Nephron (organoid): ENCODE data around the gene ZSCAN12.

ENCODE experiments used
- H3K27ac Mint-ChIP-seq, 3 experiments: 2 replicates each; pipeline ENCODE4 v1.8.0; 2020; ENCODE audit warnings: mixed read lengths in 3 of 3, mild to moderate bottlenecking in 2 of 3, moderate library complexity in 1 of 3
- H3K27me3 Mint-ChIP-seq: 2 replicates; pipeline ENCODE4 v1.8.0; 2021; ENCODE audit warnings: low read depth, mild to moderate bottlenecking, moderate library complexity, mixed read lengths
- H3K36me3 Mint-ChIP-seq: 2 replicates; pipeline ENCODE4 v1.8.0; 2020; ENCODE audit warnings: low read depth, mixed read lengths
- H3K4me1 Mint-ChIP-seq: 2 replicates; pipeline ENCODE4 v1.8.0; 2020; ENCODE audit warnings: mixed read lengths
- H3K4me3 Mint-ChIP-seq, 3 experiments: 2 replicates each; pipeline ENCODE4 v1.8.0; 2020; ENCODE audit warnings: mild to moderate bottlenecking in 3 of 3, mixed read lengths in 3 of 3, moderate library complexity in 2 of 3
- H3K9me3 Mint-ChIP-seq: 2 replicates; pipeline ENCODE4 v1.8.0; 2020; ENCODE audit warnings: mixed read lengths
- CTCF ChIP-seq, 3 experiments: fragments of 200-600 bp; sonication (generic); IDR thresholded peaks; one replicate each; pipeline ENCODE4 v1.5.0; 2021; ENCODE audit warnings: antibody characterized with exemption in 3 of 3; ENCODE audit not compliant: unreplicated experiment in 3 of 3

ZSCAN12 gene

GRCh38 chr6:28402197-28402596 lies 2.6 kb upstream of the ZSCAN12 start:
- TF ChIP-seq CTCF (IDR thresholded peaks at IDR 0.05; ENCODE audit: unreplicated experiment in 3 of 3): no peak
- Mint-ChIP-seq H3K36me3 (peaks cover 13% of the 10 kb centered on the region), H3K4me3 (peak overlapping the region; percentile 7 to 48 (median 26)), H3K9me3 (no peaks in the 10 kb centered on the region), H3K27ac (no peak overlapping the region), H3K27me3 (peaks cover 14% of the 10 kb centered on the region), H3K4me1 (peaks cover 13% of the 10 kb centered on the region)

GRCh38 chr6:28401172-28401571 lies 1.6 kb upstream of the ZSCAN12 start:
- TF ChIP-seq CTCF (IDR thresholded peaks at IDR 0.05; ENCODE audit: unreplicated experiment in 3 of 3): no peak
- H3K36me3 Mint-ChIP-seq: peaks cover 23% of the 10 kb centered on the region
- peaks cover 23% of the 10 kb centered on the region for H3K4me1 Mint-ChIP-seq
- no peaks in the 10 kb centered on the region for H3K9me3 Mint-ChIP-seq
- H3K27me3 Mint-ChIP-seq: peaks cover 14% of the 10 kb centered on the region
- peak overlapping the region in 2 of 3 experiments; percentile 43 to 44 for H3K27ac Mint-ChIP-seq
- peak overlapping the region; percentile 61 to 80 (median 71) for H3K4me3 Mint-ChIP-seq

- Mint-ChIP-seq H3K9me3 (no peaks in the 10 kb centered on the region), H3K4me3 (peak overlapping the region; percentile 95 to 98 (median 97)), H3K36me3 (peaks cover 33% of the 10 kb centered on the region), H3K27me3 (peaks cover 14% of the 10 kb centered on the region), H3K27ac (peak overlapping the region; percentile 95 to 99 (median 96)), H3K4me1 (peaks cover 32% of the 10 kb centered on the region)
- no peak for TF ChIP-seq CTCF (IDR thresholded peaks at IDR 0.05; ENCODE audit: unreplicated experiment in 3 of 3)
These were observed 540 bp upstream of the ZSCAN12 start for GRCh38 chr6:28400122-28400451.

- H3K27me3 Mint-ChIP-seq: no peaks in the 10 kb centered on the region
- H3K9me3 Mint-ChIP-seq: no peaks in the 10 kb centered on the region
- no peak for TF ChIP-seq CTCF (IDR thresholded peaks at IDR 0.05; ENCODE audit: unreplicated experiment in 3 of 3)
- peak overlapping the region in 1 of 3 experiments; percentile 41 for H3K4me3 Mint-ChIP-seq
- H3K36me3 Mint-ChIP-seq: peaks cover 68% of the 10 kb centered on the region
- H3K4me1 Mint-ChIP-seq: peaks cover 44% of the 10 kb centered on the region
- no peak overlapping the region for H3K27ac Mint-ChIP-seq
These were observed 3.6 kb downstream of the ZSCAN12 start for GRCh38 chr6:28395918-28396317.

GRCh38 chr6:28393912-28394662 lies 5.5 kb downstream of the ZSCAN12 start:
- Mint-ChIP-seq H3K4me3 (no peak overlapping the region), H3K9me3 (no peaks in the 10 kb centered on the region), H3K27ac (no peak overlapping the region)

More at GRCh38 chr6:28393912-28394662, 5.5 kb downstream of the ZSCAN12 start:
- Mint-ChIP-seq H3K36me3 (peaks cover 83% of the 10 kb centered on the region), H3K27me3 (no peaks in the 10 kb centered on the region), H3K4me1 (peaks cover 44% of the 10 kb centered on the region)
- TF ChIP-seq CTCF (IDR thresholded peaks at IDR 0.05; ENCODE audit: unreplicated experiment in 3 of 3): peak; percentile 14 to 35 (median 25)
